Measurements from ENCODE around the gene PRKD1.
A peak's percentile ranks its signal among the peaks of the same experiment; 100 is the strongest.
"Not testable (repeated sequence)": the region's sequence is repeated elsewhere in the genome, so short reads cannot be mapped to it uniquely, and the experiment has no call there.

The PRKD1 gene

DNA sequence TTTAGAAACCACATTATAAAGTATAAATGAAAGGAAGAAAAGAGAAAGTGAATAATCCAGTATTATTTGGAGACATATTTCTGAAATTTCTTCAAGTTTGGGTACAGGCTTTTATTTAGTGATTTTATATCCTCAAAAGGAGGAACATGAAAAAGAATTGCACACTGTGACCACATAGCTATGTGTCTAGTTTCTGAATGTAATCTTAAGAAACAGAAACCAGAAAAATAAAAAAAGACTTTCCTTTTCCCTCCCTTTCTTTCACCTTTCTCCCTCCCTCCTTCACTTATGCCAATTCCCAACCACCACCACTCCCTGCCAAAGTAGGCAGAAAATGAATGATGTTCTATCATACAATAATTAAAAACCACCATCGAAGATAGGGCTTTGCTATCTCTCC lies 189.6 kb downstream of the PRKD1 start:
- DNase-seq, result no peak

DNA sequence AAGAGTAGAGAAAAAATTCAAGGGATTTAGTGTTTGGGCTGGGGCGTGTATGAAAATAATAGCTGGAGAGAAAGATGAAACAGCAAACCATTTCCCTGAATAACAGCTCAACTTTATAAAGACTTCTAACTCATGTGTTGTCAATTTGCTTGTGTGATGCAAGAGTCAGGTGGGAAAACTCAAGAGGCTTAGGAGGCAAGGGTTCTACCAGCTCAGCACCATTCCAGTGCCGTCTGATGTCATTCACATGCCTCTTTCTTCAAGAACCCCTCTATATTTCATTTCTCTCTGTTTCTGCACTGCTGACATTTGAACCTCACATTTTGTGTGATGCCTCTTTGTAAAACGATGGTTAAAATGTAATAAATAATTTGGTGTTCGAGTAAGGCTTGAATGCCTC lies 192.2 kb downstream of the PRKD1 start:
- DNase-seq, result no peak

DNA sequence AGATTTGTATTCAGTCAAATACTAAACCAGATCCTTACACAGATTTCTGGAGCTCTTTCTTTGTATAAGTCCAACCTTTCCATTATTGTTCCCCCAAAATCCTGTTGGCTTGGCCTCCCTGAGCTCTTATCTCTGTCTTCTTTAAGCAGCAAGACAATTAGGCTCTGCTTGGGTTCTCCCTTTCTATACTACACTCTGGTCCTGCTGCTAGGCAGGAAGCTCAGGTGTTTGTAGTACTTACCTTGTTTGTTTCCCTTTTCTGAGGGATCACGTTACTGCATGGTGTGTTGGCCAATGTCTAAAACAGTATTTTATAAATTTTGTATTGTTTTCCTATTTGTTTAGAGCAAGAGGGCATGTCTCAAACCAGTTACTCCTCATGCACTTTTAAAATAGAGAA lies 192.9 kb downstream of the PRKD1 start:
- no peak for DNase-seq

- peak; percentile 38 for DNase-seq
Measured at GRCh38 chr14:29726560-29727331, 200.9 kb downstream of the PRKD1 start.

DNA sequence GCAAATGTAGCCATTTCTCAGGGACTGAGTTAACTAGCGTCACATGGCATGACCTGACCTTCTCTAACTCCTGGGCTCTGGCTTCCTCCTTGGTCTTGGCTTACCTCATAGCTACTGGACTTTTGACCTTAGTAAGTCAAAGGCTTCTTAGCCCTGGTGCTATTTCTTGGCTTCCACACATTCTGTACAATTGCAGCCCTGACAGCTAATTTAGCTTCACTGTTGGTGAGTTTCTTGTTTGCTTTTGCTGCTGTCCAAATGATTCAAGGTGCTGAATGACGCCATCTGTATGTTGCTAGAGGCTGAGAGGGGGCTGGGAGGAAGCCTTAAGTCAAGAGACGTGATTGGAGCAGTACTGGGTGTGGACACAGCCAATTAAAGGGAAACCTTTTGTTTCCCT lies 202.7 kb downstream of the PRKD1 start:
- no peak for DNase-seq

DNA sequence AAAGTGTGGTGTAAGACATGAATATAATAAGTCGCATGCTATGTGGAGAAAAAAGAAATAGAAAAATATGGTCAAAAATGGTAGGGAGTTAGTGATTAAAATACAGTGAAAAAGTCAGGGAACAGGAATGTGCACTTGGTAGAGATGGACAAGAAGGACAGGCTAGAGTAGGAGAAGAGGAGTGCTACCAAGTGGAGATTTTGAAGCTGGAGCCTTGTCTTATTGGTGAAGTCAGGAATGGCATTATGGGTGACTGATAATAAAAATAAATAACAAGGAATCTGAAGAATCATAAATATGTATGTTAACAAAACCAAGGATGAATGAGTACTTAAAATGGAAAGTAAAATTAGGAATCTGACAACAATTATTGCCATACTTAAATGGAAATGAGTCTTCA lies 204.8 kb downstream of the PRKD1 start:
- DNase-seq, result no peak

GRCh38 chr14:29721586-29721985 lies 206.1 kb downstream of the PRKD1 start:
- no peak for DNase-seq

DNA sequence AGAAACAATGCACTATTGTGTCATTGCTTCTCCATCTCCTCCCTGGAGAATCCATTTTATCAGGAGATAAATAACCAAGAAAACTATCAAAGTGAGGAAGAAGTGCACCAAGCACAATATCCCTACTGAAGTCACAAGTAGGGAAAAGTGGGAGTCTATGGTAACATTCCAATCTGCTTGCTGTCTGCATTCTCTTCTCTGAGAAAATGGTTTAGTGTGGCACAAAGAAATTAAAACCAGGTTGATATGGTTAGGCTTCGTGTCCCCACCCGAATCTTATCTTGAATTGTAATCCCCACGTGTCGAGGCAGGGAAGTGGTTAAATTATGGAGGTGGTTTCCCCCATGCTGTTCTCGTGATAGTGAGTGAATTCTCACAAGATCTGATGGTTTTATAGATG lies 209.7 kb downstream of the PRKD1 start:
- no peak for DNase-seq

- no peak for DNase-seq
Measured at GRCh38 chr14:29716150-29716549, 211.5 kb downstream of the PRKD1 start.

DNA sequence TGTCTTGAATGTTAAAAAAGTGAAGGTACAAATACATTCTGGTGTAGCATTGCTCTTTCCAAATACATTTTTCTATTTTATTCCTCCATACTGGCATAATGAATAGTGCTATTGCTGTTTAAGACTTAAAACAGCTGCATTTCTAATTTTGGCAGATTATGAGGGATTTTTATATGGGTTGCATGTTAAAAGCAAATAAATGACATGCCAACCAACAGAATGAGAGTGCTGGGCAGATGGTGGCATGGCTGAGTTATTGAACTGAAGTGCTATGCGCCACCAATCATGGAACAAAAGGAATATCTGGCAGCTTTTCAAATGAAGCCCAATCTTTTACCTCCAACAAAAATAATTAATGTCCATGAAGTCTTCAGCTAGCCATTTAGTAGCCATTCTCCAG lies 215.0 kb downstream of the PRKD1 start:
- DNase-seq, result no peak

DNA sequence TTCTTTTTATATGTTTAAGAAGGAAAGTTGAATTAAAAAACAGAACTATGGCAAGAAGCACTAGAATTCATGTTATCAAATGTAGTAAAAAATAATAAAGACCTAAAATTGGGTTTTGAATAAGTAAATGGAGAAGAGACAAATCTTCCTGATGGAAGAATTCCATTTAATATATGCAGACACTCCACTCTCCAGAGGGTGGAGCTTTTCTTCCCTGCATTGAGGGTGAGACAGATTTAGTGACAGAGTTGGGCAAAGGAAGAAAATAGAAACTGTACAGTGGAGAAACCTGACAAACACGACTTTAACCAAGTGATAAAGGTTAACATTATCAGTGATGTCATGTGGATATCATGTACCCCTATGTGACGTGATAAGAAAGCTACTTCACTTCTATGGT lies 217.6 kb downstream of the PRKD1 start:
- DNase-seq, result no peak

GRCh38 chr14:29709490-29709889 lies 218.2 kb downstream of the PRKD1 start:
- no peak for DNase-seq

DNA sequence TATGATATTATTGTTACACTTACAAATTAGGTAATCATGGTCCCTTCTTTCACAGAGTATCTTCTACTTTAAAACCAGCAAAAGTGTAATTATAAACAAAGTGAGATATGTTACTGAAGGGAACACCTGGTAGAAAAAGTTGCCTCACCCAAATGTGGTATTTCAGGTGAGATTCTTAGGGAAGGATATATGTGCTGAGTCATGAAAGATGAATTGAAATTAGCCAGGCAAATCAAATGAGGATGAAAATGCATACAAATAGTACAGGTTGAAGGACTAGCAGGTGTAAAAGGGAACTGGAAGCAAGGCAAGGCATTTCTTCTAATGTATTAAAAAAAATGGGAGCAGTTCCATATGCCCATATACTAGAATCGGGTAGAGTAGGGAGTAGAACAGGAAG lies 220.9 kb downstream of the PRKD1 start:
- no peak for DNase-seq

- no peak for DNase-seq
Measured at GRCh38 chr14:29705801-29706200, 221.8 kb downstream of the PRKD1 start.

GRCh38 chr14:29689597-29689996 lies 238.1 kb downstream of the PRKD1 start:
- DNase-seq, result not testable (repeated sequence)

- DNase-seq, result no peak
Measured at GRCh38 chr14:29687866-29688265, 239.8 kb downstream of the PRKD1 start.

- peak; percentile 10 for DNase-seq
Measured at GRCh38 chr14:29687071-29687765, 240.4 kb downstream of the PRKD1 start.

- no peak for DNase-seq
Measured at GRCh38 chr14:29684926-29685325, 242.7 kb downstream of the PRKD1 start.

- DNase-seq, result no peak
Measured at GRCh38 chr14:29682789-29683188, 244.9 kb downstream of the PRKD1 start.

DNA sequence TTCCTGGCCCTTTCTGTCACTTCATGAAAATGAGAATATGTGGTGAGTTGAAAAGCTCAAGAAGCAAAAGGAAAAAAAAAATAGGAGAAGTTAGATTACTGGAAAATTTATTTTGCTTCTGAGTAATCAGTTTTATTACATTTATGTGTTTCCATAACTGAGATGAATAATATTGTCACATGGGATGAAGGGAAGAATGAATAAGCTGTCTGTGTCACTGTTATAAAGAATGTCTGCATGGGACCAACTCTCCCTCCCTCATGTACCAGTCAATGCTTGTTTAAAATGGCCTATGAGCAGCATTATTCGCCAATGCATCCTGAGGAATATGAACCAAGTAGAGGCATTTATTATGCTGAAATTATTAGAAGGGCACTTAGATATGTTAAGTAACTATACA lies 246.3 kb downstream of the PRKD1 start:
- no peak for DNase-seq

GRCh38 chr14:29674566-29675285 lies 252.9 kb downstream of the PRKD1 start:
- no peak for DNase-seq

- DNase-seq, result no peak
Measured at GRCh38 chr14:29672831-29673230, 254.8 kb downstream of the PRKD1 start.

GRCh38 chr14:29671034-29671433 lies 256.6 kb downstream of the PRKD1 start:
- no peak for DNase-seq

DNA sequence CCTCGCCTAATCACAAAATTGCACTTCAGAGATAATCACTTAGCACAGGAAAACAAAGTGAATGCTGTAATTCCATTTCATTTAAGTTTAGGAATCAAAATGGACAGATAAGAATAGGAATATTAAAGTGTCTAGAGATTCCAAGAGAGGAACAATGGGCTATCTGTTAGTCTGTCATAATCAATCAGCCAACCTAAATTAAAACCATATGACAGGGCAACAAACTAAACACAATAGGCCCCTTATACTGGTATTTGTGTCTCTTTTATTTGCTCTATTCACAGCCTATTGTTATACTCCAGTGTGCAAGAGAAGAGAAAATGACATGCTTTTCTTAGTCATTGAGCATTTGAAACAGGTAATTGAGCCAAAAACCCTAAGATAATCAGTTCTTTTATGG lies 259.4 kb downstream of the PRKD1 start:
- DNase-seq, result no peak
